Renal cortex interstitium (tissue), 11 donors: ENCODE measurements around the gene KCNT2. TPM values are rescaled to one million over a fixed set of nuclear protein-coding genes. Genes with fewer than 3 reads are reported as not detected.

ENCODE experiments used
- DNase-seq, 11 donors: peaks; one replicate each; pipeline ENCODE4 v3.0.0-alpha.2; 2013; ENCODE audit warnings: low read depth in 9 of 11, low spot score in 4 of 11; ENCODE audit errors: extremely low read depth in 1 of 11
- polyA plus RNA-seq, 3 donors: library from polyadenylated mRNA; unstranded; fragments of 120-200 nt; gene quantifications; one replicate each; pipeline ENCODE4 v1.2.1, GENCODE V29; 2013; ENCODE audit not compliant: insufficient read length in 3 of 3

KCNT2 gene
- polyA plus RNA-seq, 3 donors = 8.2 to 12.2 (median 11.2) TPM

- DNase-seq = no peak
These were observed 142.1 kb downstream of the KCNT2 start for GRCh38 chr1:196466166-196466565.

GRCh38 chr1:196464480-196464941 is 143.7 kb downstream of the KCNT2 start:
- peak; percentile 20 to 56 (median 34) for DNase-seq

- no peak for DNase-seq
These were observed 146.2 kb downstream of the KCNT2 start for GRCh38 chr1:196462086-196462485.

GRCh38 chr1:196461521-196461920 is 146.7 kb downstream of the KCNT2 start:
- DNase-seq = no peak

GRCh38 chr1:196459383-196459782 is 148.9 kb downstream of the KCNT2 start:
- DNase-seq = no peak

- DNase-seq = no peak
These were observed 153.4 kb downstream of the KCNT2 start for GRCh38 chr1:196454792-196455191.

GRCh38 chr1:196451103-196451502 is 157.1 kb downstream of the KCNT2 start:
- DNase-seq = no peak

- no peak for DNase-seq
These were observed 157.8 kb downstream of the KCNT2 start for GRCh38 chr1:196450143-196451095.

GRCh38 chr1:196449460-196449859 is 158.8 kb downstream of the KCNT2 start:
- no peak for DNase-seq

- no peak for DNase-seq
These were observed 162.5 kb downstream of the KCNT2 start for GRCh38 chr1:196445775-196446174.

- no peak for DNase-seq
These were observed 163.6 kb downstream of the KCNT2 start for GRCh38 chr1:196444634-196445033.

- no peak for DNase-seq
These were observed 165.9 kb downstream of the KCNT2 start for GRCh38 chr1:196442366-196442765.

- no peak for DNase-seq
These were observed 167.5 kb downstream of the KCNT2 start for GRCh38 chr1:196440711-196441110.

- peak in 5 of 11 donors; percentile 4 to 39 (median 11) for DNase-seq
These were observed 169.9 kb downstream of the KCNT2 start for GRCh38 chr1:196438329-196438728.

GRCh38 chr1:196437671-196438070 is 170.6 kb downstream of the KCNT2 start:
- DNase-seq = no peak

GRCh38 chr1:196433000-196433399 is 175.2 kb downstream of the KCNT2 start:
- no peak for DNase-seq

- DNase-seq = no peak
These were observed 180.1 kb downstream of the KCNT2 start for GRCh38 chr1:196427976-196428734.

GRCh38 chr1:196425513-196425912 is 182.7 kb downstream of the KCNT2 start:
- no peak for DNase-seq

- no peak for DNase-seq
These were observed 184.6 kb downstream of the KCNT2 start for GRCh38 chr1:196423612-196424011.

GRCh38 chr1:196418772-196419171 is 189.5 kb downstream of the KCNT2 start:
- DNase-seq = no peak
